Activated T-helper 2 cell treated with anti-CD3 and anti-CD28 coated beads, Interferon-gamma antibody, Interleukin-2, Interleukin-4, amounts not matched to agents 10 μg/mL and 5 μg/mL and 100 μg/mL, durations not matched to agents 14 hours and 24 hours and 36 hours (primary cell): ENCODE measurements around the gene CCDC178. TPM values are rescaled to one million over a fixed set of nuclear protein-coding genes. Genes with fewer than 3 reads are reported as not detected.

Source experiments
- DNase-seq: peaks from one replicate; pipeline ENCODE4 v3.0.0; 2021; ENCODE audit warnings: low spot score
- H3K27ac Mint-ChIP-seq: one replicate; pipeline ENCODE4 v1.8.0; 2021; ENCODE audit warnings: mixed read lengths
- H3K27me3 Mint-ChIP-seq: one replicate; pipeline ENCODE4 v1.8.0; 2021; ENCODE audit warnings: low read depth, mixed read lengths
- H3K36me3 Mint-ChIP-seq: one replicate; pipeline ENCODE4 v1.8.0; 2021; ENCODE audit warnings: low read depth, mixed read lengths
- H3K4me1 Mint-ChIP-seq: one replicate; pipeline ENCODE4 v1.8.0; 2021; ENCODE audit warnings: low read depth, mixed read lengths
- H3K4me3 Mint-ChIP-seq: one replicate; pipeline ENCODE4 v1.8.0; 2021; ENCODE audit warnings: low read depth, mild to moderate bottlenecking, moderate library complexity, mixed read lengths
- H3K9me3 Mint-ChIP-seq: one replicate; pipeline ENCODE4 v1.8.0; 2021; ENCODE audit warnings: mixed read lengths
- intact Hi-C: fragments of 100-400 bp; cut with micrococcal nuclease; formaldehyde crosslinking; loops from one replicate; pipeline ENCODE4 v1.15.1; 2023
- total RNA-seq: library from RNA; stranded (reverse); gene quantifications from 2 replicates; pipeline ENCODE4 v1.2.3, GENCODE V29; 2022

The CCDC178 gene
- total RNA-seq, 1 donor from 2014 or later: not detected

- no peaks in the 10 kb centered on the region for H3K9me3 Mint-ChIP-seq
- no peaks in the 10 kb centered on the region for H3K36me3 Mint-ChIP-seq
- H3K4me1 Mint-ChIP-seq: no peaks in the 10 kb centered on the region
- intact Hi-C loops: no loop called here
- no peak for DNase-seq
- H3K27me3 Mint-ChIP-seq: no peaks in the 10 kb centered on the region
- H3K4me3 Mint-ChIP-seq: no peak overlapping the region
- H3K27ac Mint-ChIP-seq: no peak overlapping the region
Measured at GRCh38 chr18:33090461-33090860, 350.1 kb downstream of the CCDC178 start.

- intact Hi-C loops: no loop called here
- Mint-ChIP-seq H3K27me3 (no peaks in the 10 kb centered on the region), H3K9me3 (peaks cover 35% of the 10 kb centered on the region), H3K4me1 (no peaks in the 10 kb centered on the region), H3K36me3 (no peaks in the 10 kb centered on the region), H3K4me3 (no peak overlapping the region), H3K27ac (no peak overlapping the region)
- no peak for DNase-seq
Measured at GRCh38 chr18:33076601-33077000, 363.9 kb downstream of the CCDC178 start.

GRCh38 chr18:33074125-33074524 lies 366.4 kb downstream of the CCDC178 start:
- no peak for DNase-seq
- no peak overlapping the region for H3K4me3 Mint-ChIP-seq
- H3K36me3 Mint-ChIP-seq: no peaks in the 10 kb centered on the region
- no peaks in the 10 kb centered on the region for H3K27me3 Mint-ChIP-seq
- H3K4me1 Mint-ChIP-seq: no peaks in the 10 kb centered on the region
- intact Hi-C loops: no loop called here
- H3K27ac Mint-ChIP-seq: no peak overlapping the region
- H3K9me3 Mint-ChIP-seq: peaks cover 35% of the 10 kb centered on the region

DNA sequence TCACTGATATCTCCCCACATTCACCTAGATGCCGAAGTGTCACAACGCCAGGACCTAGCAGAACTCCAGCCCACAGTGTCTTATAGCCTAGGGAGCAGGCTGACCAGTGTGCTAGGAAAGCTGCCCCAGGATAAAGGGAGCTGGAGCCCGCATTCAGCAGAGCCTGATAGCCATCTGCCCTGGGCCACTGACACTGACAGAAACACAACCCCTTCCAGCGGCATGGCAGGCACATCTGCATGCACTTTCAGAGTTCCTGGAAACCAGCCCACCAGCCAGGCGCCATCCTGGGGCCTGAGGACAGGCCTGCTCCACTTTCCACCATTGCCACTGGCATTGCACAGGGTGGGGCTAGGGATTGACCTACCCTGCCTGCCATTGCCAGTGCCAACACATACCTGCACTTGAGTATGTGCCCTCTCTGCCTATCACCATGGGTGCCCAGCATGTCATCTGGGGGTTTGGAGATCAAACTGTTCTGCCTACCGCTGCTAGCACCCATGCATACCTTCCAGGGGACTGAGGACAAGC lies 377.6 kb downstream of the CCDC178 start:
- Mint-ChIP-seq H3K27ac (no peak overlapping the region), H3K9me3 (peaks cover 46% of the 10 kb centered on the region), H3K27me3 (no peaks in the 10 kb centered on the region), H3K4me1 (no peaks in the 10 kb centered on the region), H3K36me3 (no peaks in the 10 kb centered on the region), H3K4me3 (no peak overlapping the region)
- DNase-seq: no peak
- intact Hi-C loops: no loop called here

DNA sequence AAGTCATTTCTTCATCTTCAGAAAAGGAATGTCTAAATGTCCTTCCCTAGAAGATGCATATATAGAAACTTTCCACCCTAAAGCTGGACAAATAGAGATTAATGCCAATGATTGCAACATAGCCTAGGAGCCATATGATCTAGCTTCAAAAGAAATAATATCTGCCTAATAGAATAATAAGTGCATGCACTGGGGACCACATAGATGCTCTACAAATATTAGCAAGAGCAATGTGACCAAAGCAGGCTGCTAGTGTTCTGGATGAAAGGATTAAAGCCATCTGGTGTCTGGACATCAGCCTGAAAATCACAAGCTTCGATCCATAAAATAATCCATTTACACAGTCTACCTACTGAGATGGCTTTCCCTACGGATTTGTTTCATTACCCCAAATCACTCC lies 387.6 kb downstream of the CCDC178 start:
- Mint-ChIP-seq H3K4me1 (no peaks in the 10 kb centered on the region), H3K27me3 (no peaks in the 10 kb centered on the region)

DNA sequence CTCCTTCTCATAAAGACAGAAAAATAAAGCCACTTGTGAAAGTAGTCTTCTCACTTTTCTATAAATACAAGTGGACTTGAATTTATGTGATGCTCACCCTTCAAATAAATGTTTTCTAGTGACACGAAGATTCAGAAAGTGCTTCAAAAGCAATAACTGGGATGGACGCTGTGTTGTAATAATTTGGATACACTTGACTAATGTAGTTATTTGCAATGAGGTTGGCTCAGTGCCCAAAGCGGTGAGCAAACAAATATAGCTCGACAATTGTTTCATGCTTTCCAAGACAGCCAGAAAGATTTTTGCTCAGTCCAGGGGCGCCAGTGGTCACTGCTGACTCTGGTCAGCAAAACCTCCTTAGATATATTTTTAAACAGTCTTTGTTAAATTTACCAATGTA lies 389.1 kb downstream of the CCDC178 start:
- Mint-ChIP-seq H3K27me3 (no peaks in the 10 kb centered on the region), H3K9me3 (peaks cover 12% of the 10 kb centered on the region), H3K4me3 (no peak overlapping the region), H3K27ac (no peak overlapping the region), H3K4me1 (no peaks in the 10 kb centered on the region), H3K36me3 (no peaks in the 10 kb centered on the region)
- no peak for DNase-seq
- intact Hi-C loops: no loop called here

More for the DNA sequence above, 387.6 kb downstream of the CCDC178 start:
- H3K27ac Mint-ChIP-seq: no peak overlapping the region
- intact Hi-C loops: no loop called here
- no peak overlapping the region for H3K4me3 Mint-ChIP-seq
- DNase-seq: no peak
- peaks cover 17% of the 10 kb centered on the region for H3K9me3 Mint-ChIP-seq
- H3K36me3 Mint-ChIP-seq: no peaks in the 10 kb centered on the region

GRCh38 chr18:33040213-33040612 lies 400.3 kb downstream of the CCDC178 start:
- DNase-seq: no peak
- H3K27me3 Mint-ChIP-seq: no peaks in the 10 kb centered on the region
- intact Hi-C loops: no loop called here
- H3K36me3 Mint-ChIP-seq: no peaks in the 10 kb centered on the region
- no peak overlapping the region for H3K27ac Mint-ChIP-seq
- peaks cover 44% of the 10 kb centered on the region for H3K9me3 Mint-ChIP-seq
- no peak overlapping the region for H3K4me3 Mint-ChIP-seq
- no peaks in the 10 kb centered on the region for H3K4me1 Mint-ChIP-seq

DNA sequence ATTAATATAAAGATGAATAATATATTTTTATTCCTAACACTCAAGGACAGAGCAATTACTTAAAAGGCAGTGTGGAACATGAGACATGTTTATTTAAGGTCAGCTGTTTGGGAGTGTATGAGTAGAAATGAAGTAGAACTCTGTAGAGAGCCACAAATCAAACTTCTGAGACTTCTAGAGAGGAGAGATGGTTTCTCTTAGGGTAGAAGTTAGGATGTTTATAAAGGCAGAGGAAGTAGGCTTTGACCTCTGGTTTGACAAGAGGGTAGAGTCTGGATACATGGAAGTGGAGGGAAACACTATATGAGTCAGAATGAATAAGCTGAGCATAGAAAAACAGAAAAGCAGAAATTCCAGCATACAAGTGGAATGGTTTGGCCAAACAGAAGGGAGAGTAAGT lies 405.6 kb downstream of the CCDC178 start:
- Mint-ChIP-seq H3K27me3 (no peaks in the 10 kb centered on the region), H3K4me1 (no peaks in the 10 kb centered on the region), H3K36me3 (no peaks in the 10 kb centered on the region), H3K27ac (no peak overlapping the region), H3K4me3 (no peak overlapping the region), H3K9me3 (peaks cover 29% of the 10 kb centered on the region)
- no peak for DNase-seq
- intact Hi-C loops: no loop called here

GRCh38 chr18:33034212-33034611 lies 406.3 kb downstream of the CCDC178 start:
- intact Hi-C loops: no loop called here

GRCh38 chr18:33022370-33022769 lies 418.2 kb downstream of the CCDC178 start:
- no peaks in the 10 kb centered on the region for H3K4me1 Mint-ChIP-seq

More at GRCh38 chr18:33034212-33034611, 406.3 kb downstream of the CCDC178 start:
- H3K27me3 Mint-ChIP-seq: no peaks in the 10 kb centered on the region
- no peaks in the 10 kb centered on the region for H3K4me1 Mint-ChIP-seq
- no peak overlapping the region for H3K4me3 Mint-ChIP-seq
- no peaks in the 10 kb centered on the region for H3K36me3 Mint-ChIP-seq
- H3K27ac Mint-ChIP-seq: no peak overlapping the region
- peaks cover 22% of the 10 kb centered on the region for H3K9me3 Mint-ChIP-seq
- DNase-seq: no peak

DNA sequence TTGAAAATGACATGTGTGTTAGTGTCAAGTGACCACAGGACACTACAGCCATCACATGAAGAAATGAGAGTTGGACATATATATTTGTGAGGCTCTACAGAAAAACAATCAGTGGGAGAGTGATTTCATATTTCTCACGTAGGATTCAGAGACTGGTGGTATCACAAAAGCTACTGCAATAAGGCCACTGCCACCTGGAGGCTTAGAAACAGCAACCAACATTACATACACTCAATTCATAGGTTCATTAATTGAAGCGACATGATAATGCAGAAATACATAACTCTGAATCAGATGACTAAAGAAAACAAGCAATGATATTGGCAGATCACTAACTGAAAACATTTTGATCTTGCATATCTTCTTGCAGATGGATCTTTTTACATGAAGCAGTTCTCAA lies 419.6 kb downstream of the CCDC178 start:
- Mint-ChIP-seq H3K27me3 (no peaks in the 10 kb centered on the region), H3K9me3 (peaks cover 16% of the 10 kb centered on the region), H3K36me3 (no peaks in the 10 kb centered on the region), H3K4me1 (no peaks in the 10 kb centered on the region), H3K27ac (no peak overlapping the region), H3K4me3 (no peak overlapping the region)
- DNase-seq: no peak
- intact Hi-C loops: no loop called here

More at GRCh38 chr18:33022370-33022769, 418.2 kb downstream of the CCDC178 start:
- Mint-ChIP-seq H3K36me3 (no peaks in the 10 kb centered on the region), H3K27ac (no peak overlapping the region), H3K4me3 (no peak overlapping the region), H3K27me3 (no peaks in the 10 kb centered on the region), H3K9me3 (peaks cover 16% of the 10 kb centered on the region)
- no peak for DNase-seq
- intact Hi-C loops: no loop called here

- Mint-ChIP-seq H3K27me3 (no peaks in the 10 kb centered on the region), H3K36me3 (no peaks in the 10 kb centered on the region), H3K27ac (no peak overlapping the region), H3K9me3 (peaks cover 8% of the 10 kb centered on the region), H3K4me3 (no peak overlapping the region), H3K4me1 (no peaks in the 10 kb centered on the region)
- no peak for DNase-seq
- intact Hi-C loops: no loop called here
Measured at GRCh38 chr18:33014060-33014796, 426.3 kb downstream of the CCDC178 start.

DNA sequence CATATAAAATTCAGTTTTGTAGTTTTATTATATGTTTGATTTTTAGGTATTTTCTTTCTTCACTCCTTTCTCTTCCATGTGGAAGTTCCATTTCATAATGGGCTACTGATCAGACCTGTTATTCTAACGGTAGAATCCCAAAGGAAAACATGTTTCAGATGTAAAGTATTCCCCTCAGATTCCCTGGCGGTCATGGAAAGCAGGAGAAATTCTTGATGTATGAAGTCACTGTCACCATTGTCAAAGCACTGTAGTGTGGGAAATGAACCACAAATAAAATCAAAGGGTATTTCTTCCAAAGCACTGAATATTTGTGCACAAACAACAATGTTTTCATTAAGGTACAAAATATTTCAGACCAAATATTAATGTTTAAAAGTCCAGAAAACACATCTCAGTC lies 430.4 kb downstream of the CCDC178 start:
- H3K36me3 Mint-ChIP-seq: no peaks in the 10 kb centered on the region
- H3K27ac Mint-ChIP-seq: no peak overlapping the region
- peaks cover 8% of the 10 kb centered on the region for H3K9me3 Mint-ChIP-seq
- no peak overlapping the region for H3K4me3 Mint-ChIP-seq
- intact Hi-C loops: no loop called here
- no peaks in the 10 kb centered on the region for H3K4me1 Mint-ChIP-seq
- H3K27me3 Mint-ChIP-seq: no peaks in the 10 kb centered on the region
- no peak for DNase-seq
